HG03097 (cell line): ENCODE results near the gene NOS3.

Source experiments
- ATAC-seq: cut with Tn5 transposase; IDR thresholded peaks from one replicate; pipeline ENCODE4 v1.9.1; 2021; ENCODE audit not compliant: unreplicated experiment, low FRiP score

Gene NOS3

GRCh38 chr7:151053096-151053495, 62.3 kb downstream of the NOS3 start:
- ATAC-seq = no peak

- no peak for ATAC-seq
Measured at GRCh38 chr7:151053751-151054150, 62.9 kb downstream of the NOS3 start.

- ATAC-seq = no peak
Measured at GRCh38 chr7:151056283-151056665, 65.5 kb downstream of the NOS3 start.

GRCh38 chr7:151056666-151057505, 66.1 kb downstream of the NOS3 start:
- ATAC-seq = no peak

- peak; percentile 5 for ATAC-seq
Measured at GRCh38 chr7:151057506-151057988, 66.7 kb downstream of the NOS3 start, which contains the start of gene CDK5. CDK5 (minus strand) TSS chr7:151057897; CDS start chr7:151057848, 49 bp downstream.

GRCh38 chr7:151057989-151058780, 67.4 kb downstream of the NOS3 start:
- ATAC-seq = peak; percentile 81

GRCh38 chr7:151058781-151059366, 68.1 kb downstream of the NOS3 start:
- no peak for ATAC-seq

- no peak for ATAC-seq
Measured at GRCh38 chr7:151059367-151060112, 68.7 kb downstream of the NOS3 start, which contains the start of gene SLC4A2. SLC4A2 (plus strand) TSS chr7:151059589; CDS start chr7:151061988, 2,399 bp downstream.

GRCh38 chr7:151060113-151060415, 69.2 kb downstream of the NOS3 start:
- ATAC-seq = no peak

- ATAC-seq = no peak
Measured at GRCh38 chr7:151060416-151061212, 69.8 kb downstream of the NOS3 start.

- ATAC-seq = no peak
Measured at GRCh38 chr7:151061213-151062110, 70.6 kb downstream of the NOS3 start.

GRCh38 chr7:151062111-151062398, 71.2 kb downstream of the NOS3 start:
- ATAC-seq = no peak

- ATAC-seq = no peak
Measured at GRCh38 chr7:151062399-151063211, 71.8 kb downstream of the NOS3 start.

GRCh38 chr7:151063212-151063561, 72.4 kb downstream of the NOS3 start:
- ATAC-seq = no peak
